Neural cell (in vitro differentiated cells): ENCODE measurements around the gene ISYNA1.

Experiments
- CTCF ChIP-seq: fragments of 450-650 bp; IDR thresholded peaks from 2 replicates; pipeline ENCODE4 v1.5.1; 2014; ENCODE audit warnings: antibody characterized with exemption, mild to moderate bottlenecking, moderate library complexity; ENCODE audit not compliant: poor library complexity, severe bottlenecking
- EP300 ChIP-seq: fragments of 450-650 bp; conservative IDR thresholded peaks from 2 replicates; pipeline ENCODE4 v1.6.1; 2014; ENCODE audit warnings: antibody characterized with exemption, mild to moderate bottlenecking, moderate library complexity; ENCODE audit not compliant: poor library complexity, severe bottlenecking
- TAF1 ChIP-seq: IDR thresholded peaks from 2 replicates; pipeline ENCODE4 v1.6.1; 2012; ENCODE audit warnings: low read depth

- TF ChIP-seq CTCF (no peak), EP300 (no peak), TAF1 (no peak)
Measured at GRCh38 chr19:18466354-18466753, 28.4 kb upstream of the ISYNA1 start.
